ENCODE data around the gene SH3PXD2B. TPM values are rescaled to one million over a fixed set of nuclear protein-coding genes. Genes with fewer than 3 reads are reported as not detected.

Gene SH3PXD2B
- total and polyA plus RNA-seq, 2 of the 13 experiments (the other 11 are each of a cell fraction or from before 2014, with no cell fraction given): 3.4 to 4.6 TPM

DNA sequence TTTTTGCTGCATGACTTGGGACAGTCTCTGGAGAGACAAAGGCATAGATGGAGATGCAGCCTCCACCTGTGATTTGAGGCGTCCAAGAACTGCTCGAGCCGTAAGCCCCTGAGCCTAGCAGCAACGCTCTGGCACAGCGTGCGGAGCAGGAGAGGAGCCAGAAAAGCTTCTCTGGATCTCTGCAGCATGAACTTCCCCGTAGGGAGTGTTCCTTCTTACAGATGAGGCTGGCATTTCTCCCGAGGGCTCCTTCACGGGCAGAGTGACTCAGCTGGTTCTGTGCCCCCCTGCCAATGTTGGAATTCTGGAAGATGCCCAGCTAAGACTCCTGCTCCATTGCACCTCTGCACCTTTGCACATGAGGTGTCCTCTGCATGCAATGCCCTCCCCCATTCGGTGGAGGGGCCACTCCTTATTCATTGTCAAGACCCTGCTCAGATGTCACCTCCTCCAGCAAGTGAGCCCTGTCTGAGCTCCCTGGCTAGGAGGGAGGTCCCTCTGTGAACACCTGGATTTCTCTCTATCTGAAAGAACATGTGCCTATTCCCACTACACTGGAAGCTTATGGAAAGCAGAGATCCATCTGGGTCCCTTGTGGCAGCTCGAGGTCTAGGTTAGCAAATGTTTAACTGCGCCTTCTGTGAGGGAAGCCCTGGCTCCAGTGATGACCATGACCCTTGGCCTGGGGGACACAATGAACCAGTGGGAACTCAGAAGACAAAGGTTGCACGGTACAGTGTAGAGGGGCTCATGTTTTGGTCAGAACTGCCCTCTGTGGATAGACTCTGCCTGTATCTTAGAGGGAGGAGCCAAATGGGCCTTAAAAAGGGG, 39.6 kb downstream of the SH3PXD2B start (continued):
- TF ChIP-seq FOSL2 (CRISPR knock-in tag; IDR thresholded peaks at IDR 0.05) (peak; percentile 70), FOXP1 (IDR thresholded peaks at IDR 0.05) (no peak), FOXP1 (CRISPR knock-in tag; IDR thresholded peaks at IDR 0.05) (peak; percentile 69; the same call in 1 of the 2 replicates), SPEN (CRISPR knock-in tag; IDR thresholded peaks at IDR 0.05; ENCODE audit: low read depth) (peak; percentile 68; the same call in 1 of the 2 replicates), CBFB (CRISPR knock-in tag; IDR thresholded peaks at IDR 0.05) (peak; percentile 65; the same call in 1 of the 2 replicates), YEATS4 (CRISPR knock-in tag; IDR thresholded peaks at IDR 0.05; ENCODE audit: borderline replicate concordance) (peak; percentile 36; the same call in 1 of the 2 replicates), GLI4 (CRISPR knock-in tag; IDR thresholded peaks at IDR 0.05; ENCODE audit: borderline replicate concordance) (0 out of 2 replicates have a peak, but pooled peaks have one; percentile 35), SOX13 (IDR thresholded peaks at IDR 0.05) (peak; percentile 77; the same call in 1 of the 2 replicates), SOX13 (CRISPR knock-in tag; conservative IDR thresholded peaks at IDR 0.05 in 1 of 2, IDR thresholded peaks at IDR 0.05 in 1 of 2) (peak in 1 of 2 experiments; percentile 97; a peak in 2 of 4 replicates), ZFP82 (CRISPR knock-in tag; IDR thresholded peaks at IDR 0.05; ENCODE audit: borderline replicate concordance) (no peak), EHMT2 (IDR thresholded peaks at IDR 0.05; ENCODE audit: borderline replicate concordance, low read depth, low read length) (no peak; the same call in 1 of the 2 replicates), WIZ (CRISPR knock-in tag; IDR thresholded peaks at IDR 0.05) (peak; percentile 87; the same call in 1 of the 2 replicates), SP4 (CRISPR knock-in tag; IDR thresholded peaks at IDR 0.05) (no peak), NCOR1 (IDR thresholded peaks at IDR 0.05; ENCODE audit: borderline replicate concordance, low read length) (peak; percentile 78; the same call in 1 of the 2 replicates), KDM2A (CRISPR knock-in tag; IDR thresholded peaks at IDR 0.05; ENCODE audit: borderline replicate concordance, low read depth) (peak; percentile 54; the same call in 1 of the 2 replicates), CBX1 (IDR thresholded peaks at IDR 0.05; ENCODE audit: low read depth) (peak; percentile 64), ZZZ3 (CRISPR knock-in tag; IDR thresholded peaks at IDR 0.05; ENCODE audit: borderline replicate concordance) (no peak)
- TF ChIP-seq, protein P1, sequence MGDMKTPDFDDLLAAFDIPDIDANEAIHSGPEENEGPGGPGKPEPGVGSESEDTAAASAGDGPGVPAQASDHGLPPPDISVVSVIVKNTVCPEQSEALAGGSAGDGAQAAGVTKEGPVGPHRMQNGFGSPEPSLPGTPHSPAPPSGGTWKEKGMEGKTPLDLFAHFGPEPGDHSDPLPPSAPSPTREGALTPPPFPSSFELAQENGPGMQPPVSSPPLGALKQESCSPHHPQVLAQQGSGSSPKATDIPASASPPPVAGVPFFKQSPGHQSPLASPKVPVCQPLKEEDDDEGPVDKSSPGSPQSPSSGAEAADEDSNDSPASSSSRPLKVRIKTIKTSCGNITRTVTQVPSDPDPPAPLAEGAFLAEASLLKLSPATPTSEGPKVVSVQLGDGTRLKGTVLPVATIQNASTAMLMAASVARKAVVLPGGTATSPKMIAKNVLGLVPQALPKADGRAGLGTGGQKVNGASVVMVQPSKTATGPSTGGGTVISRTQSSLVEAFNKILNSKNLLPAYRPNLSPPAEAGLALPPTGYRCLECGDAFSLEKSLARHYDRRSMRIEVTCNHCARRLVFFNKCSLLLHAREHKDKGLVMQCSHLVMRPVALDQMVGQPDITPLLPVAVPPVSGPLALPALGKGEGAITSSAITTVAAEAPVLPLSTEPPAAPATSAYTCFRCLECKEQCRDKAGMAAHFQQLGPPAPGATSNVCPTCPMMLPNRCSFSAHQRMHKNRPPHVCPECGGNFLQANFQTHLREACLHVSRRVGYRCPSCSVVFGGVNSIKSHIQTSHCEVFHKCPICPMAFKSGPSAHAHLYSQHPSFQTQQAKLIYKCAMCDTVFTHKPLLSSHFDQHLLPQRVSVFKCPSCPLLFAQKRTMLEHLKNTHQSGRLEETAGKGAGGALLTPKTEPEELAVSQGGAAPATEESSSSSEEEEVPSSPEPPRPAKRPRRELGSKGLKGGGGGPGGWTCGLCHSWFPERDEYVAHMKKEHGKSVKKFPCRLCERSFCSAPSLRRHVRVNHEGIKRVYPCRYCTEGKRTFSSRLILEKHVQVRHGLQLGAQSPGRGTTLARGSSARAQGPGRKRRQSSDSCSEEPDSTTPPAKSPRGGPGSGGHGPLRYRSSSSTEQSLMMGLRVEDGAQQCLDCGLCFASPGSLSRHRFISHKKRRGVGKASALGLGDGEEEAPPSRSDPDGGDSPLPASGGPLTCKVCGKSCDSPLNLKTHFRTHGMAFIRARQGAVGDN (CRISPR knock-in tag; IDR thresholded peaks at IDR 0.05): no peak; the same call in none of the 2 replicates
- TF ChIP-seq, protein P2, sequence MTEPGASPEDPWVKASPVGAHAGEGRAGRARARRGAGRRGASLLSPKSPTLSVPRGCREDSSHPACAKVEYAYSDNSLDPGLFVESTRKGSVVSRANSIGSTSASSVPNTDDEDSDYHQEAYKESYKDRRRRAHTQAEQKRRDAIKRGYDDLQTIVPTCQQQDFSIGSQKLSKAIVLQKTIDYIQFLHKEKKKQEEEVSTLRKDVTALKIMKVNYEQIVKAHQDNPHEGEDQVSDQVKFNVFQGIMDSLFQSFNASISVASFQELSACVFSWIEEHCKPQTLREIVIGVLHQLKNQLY (CRISPR knock-in tag; IDR thresholded peaks at IDR 0.05): peak; percentile 72; the same call in 1 of the 2 replicates
- TF ChIP-seq, protein P3, sequence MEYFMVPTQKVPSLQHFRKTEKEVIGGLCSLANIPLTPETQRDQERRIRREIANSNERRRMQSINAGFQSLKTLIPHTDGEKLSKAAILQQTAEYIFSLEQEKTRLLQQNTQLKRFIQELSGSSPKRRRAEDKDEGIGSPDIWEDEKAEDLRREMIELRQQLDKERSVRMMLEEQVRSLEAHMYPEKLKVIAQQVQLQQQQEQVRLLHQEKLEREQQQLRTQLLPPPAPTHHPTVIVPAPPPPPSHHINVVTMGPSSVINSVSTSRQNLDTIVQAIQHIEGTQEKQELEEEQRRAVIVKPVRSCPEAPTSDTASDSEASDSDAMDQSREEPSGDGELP (IDR thresholded peaks at IDR 0.05; ENCODE audit: borderline replicate concordance, low read depth): no peak; the same call in 1 of the 2 replicates
- TF ChIP-seq, protein P4, sequence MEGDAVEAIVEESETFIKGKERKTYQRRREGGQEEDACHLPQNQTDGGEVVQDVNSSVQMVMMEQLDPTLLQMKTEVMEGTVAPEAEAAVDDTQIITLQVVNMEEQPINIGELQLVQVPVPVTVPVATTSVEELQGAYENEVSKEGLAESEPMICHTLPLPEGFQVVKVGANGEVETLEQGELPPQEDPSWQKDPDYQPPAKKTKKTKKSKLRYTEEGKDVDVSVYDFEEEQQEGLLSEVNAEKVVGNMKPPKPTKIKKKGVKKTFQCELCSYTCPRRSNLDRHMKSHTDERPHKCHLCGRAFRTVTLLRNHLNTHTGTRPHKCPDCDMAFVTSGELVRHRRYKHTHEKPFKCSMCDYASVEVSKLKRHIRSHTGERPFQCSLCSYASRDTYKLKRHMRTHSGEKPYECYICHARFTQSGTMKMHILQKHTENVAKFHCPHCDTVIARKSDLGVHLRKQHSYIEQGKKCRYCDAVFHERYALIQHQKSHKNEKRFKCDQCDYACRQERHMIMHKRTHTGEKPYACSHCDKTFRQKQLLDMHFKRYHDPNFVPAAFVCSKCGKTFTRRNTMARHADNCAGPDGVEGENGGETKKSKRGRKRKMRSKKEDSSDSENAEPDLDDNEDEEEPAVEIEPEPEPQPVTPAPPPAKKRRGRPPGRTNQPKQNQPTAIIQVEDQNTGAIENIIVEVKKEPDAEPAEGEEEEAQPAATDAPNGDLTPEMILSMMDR (CRISPR knock-in tag; IDR thresholded peaks at IDR 0.05): peak; percentile 52
